Measurements from ENCODE around the gene RHEBL1.

- TF ChIP-seq, protein P1, sequence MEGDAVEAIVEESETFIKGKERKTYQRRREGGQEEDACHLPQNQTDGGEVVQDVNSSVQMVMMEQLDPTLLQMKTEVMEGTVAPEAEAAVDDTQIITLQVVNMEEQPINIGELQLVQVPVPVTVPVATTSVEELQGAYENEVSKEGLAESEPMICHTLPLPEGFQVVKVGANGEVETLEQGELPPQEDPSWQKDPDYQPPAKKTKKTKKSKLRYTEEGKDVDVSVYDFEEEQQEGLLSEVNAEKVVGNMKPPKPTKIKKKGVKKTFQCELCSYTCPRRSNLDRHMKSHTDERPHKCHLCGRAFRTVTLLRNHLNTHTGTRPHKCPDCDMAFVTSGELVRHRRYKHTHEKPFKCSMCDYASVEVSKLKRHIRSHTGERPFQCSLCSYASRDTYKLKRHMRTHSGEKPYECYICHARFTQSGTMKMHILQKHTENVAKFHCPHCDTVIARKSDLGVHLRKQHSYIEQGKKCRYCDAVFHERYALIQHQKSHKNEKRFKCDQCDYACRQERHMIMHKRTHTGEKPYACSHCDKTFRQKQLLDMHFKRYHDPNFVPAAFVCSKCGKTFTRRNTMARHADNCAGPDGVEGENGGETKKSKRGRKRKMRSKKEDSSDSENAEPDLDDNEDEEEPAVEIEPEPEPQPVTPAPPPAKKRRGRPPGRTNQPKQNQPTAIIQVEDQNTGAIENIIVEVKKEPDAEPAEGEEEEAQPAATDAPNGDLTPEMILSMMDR (IDR thresholded peaks at IDR 0.05), result no peak
- TF ChIP-seq EP300 (IDR thresholded peaks at IDR 0.05), result no peak
- TF ChIP-seq POLR2A (IDR thresholded peaks at IDR 0.05), result no peak
These were observed 51.9 kb downstream of the RHEBL1 start for GRCh38 chr12:49017891-49018260.

All from suprapubic skin (tissue), 3 donors.